Testis (tissue), 3 donors: ENCODE measurements around the gene AGAP1. TPM values are rescaled to one million over a fixed set of nuclear protein-coding genes. Genes with fewer than 3 reads are reported as not detected.

Experiments
- DNase-seq: peaks from one replicate; pipeline ENCODE4 v3.0.0-alpha.2; 2019
- H3K27ac ChIP-seq, 2 donors: fragments of 200-600 bp; sonication (generic); one replicate each; pipeline ENCODE4 v1.5.1; 2019
- H3K27me3 ChIP-seq: fragments of 200-600 bp; sonication (generic); one replicate; pipeline ENCODE4 v1.5.1; 2019
- H3K36me3 ChIP-seq: fragments of 200-600 bp; sonication (generic); one replicate; pipeline ENCODE4 v1.5.1; 2017; ENCODE audit warnings: low read depth; ENCODE audit errors: missing control alignments
- H3K4me1 ChIP-seq: fragments of 200-600 bp; sonication (generic); one replicate; pipeline ENCODE4 v1.5.1; 2019
- H3K4me3 ChIP-seq, 2 donors: fragments of 200-600 bp; sonication (generic); one replicate each; pipeline ENCODE4 v1.5.1; 2017 to 2019
- H3K9me3 ChIP-seq: fragments of 200-600 bp; sonication (generic); one replicate; pipeline ENCODE4 v1.5.1; 2017
- CTCF ChIP-seq, 3 experiments: fragments of 450-650 bp in 2 of 3; fragments of 200-600 bp in 1 of 3; sonication (generic) in 1 of 3; IDR thresholded peaks; one replicate each; pipeline ENCODE4 v1.5.1; 2016 to 2019; ENCODE audit warnings: antibody characterized with exemption in 3 of 3, mild to moderate bottlenecking in 2 of 3, moderate library complexity in 1 of 3
- POLR2A ChIP-seq: fragments of 450-650 bp; IDR thresholded peaks from one replicate; pipeline ENCODE4 v1.6.1; 2017; ENCODE audit warnings: antibody characterized with exemption, mild to moderate bottlenecking, moderate library complexity
- WGBS, 2 donors: methylation state at CpG; one replicate each; pipeline ENCODE4 v1.1.5; 2018; 5-methylcytosine and 5-hydroxymethylcytosine counted together
- intact Hi-C: fragments of 100-400 bp; cut with DNase I; formaldehyde crosslinking; loops from one replicate; pipeline ENCODE4 v1.15.1; 2023; ENCODE audit warnings: low total_unique reads
- polyA plus RNA-seq: library from polyadenylated mRNA; stranded (reverse); fragments of 350-450 nt; fragmentation: Illumina TruSeq; extraction: RNeasy Lipid Tissue Mini Kit (QIAGEN cat#74804); gene quantifications from one replicate; pipeline ENCODE4 v1.2.3, GENCODE V29; 2014; ENCODE audit warnings: low read depth, low replicate concordance; ENCODE audit not compliant: insufficient read depth
- total RNA-seq, 2 donors: library from RNA; depleted of rRNA; stranded (reverse); fragments of >200 nt; gene quantifications; one replicate each; pipeline ENCODE4 v1.2.3, GENCODE V29; 2016

Gene AGAP1
- total and polyA plus RNA-seq, 3 donors from 2014 or later = 21.4 to 45.5 (median 40.7) TPM

GRCh38 chr2:235582081-235582686, 88.3 kb downstream of the AGAP1 start:
- H3K9me3 ChIP-seq = no peaks in the 10 kb centered on the region
- H3K36me3 ChIP-seq = no peaks in the 10 kb centered on the region
- no peak overlapping the region for H3K4me3 ChIP-seq
- intact Hi-C loops = loop anchor here (10.0 kb wide), 1 partner anchor 447 kb away; no protein-coding TSS in a partner anchor
- no peak for TF ChIP-seq POLR2A
- no peak for TF ChIP-seq CTCF (IDR thresholded peaks at IDR 0.05)
- no peaks in the 10 kb centered on the region for H3K27me3 ChIP-seq
- no peak overlapping the region for H3K27ac ChIP-seq
- 80 to 84% methylated on average over 9 of the region's 9 CpGs for WGBS, 2 donors
- H3K4me1 ChIP-seq = peaks cover 8% of the 10 kb centered on the region
- DNase-seq = no peak

GRCh38 chr2:235582729-235583128, 88.9 kb downstream of the AGAP1 start:
- Histone ChIP-seq H3K36me3 (no peaks in the 10 kb centered on the region), H3K9me3 (no peaks in the 10 kb centered on the region), H3K27me3 (no peaks in the 10 kb centered on the region), H3K4me1 (peaks cover 4% of the 10 kb centered on the region), H3K4me3 (no peak overlapping the region), H3K27ac (no peak overlapping the region)
- WGBS, 2 donors = 57 to 64% methylated on average over 7 of the region's 7 CpGs
- intact Hi-C loops = loop anchor here (10.0 kb wide), 1 partner anchor 448 kb away; no protein-coding TSS in a partner anchor
- no peak for DNase-seq
- TF ChIP-seq POLR2A (no peak), CTCF (IDR thresholded peaks at IDR 0.05) (no peak)

- TF ChIP-seq CTCF (IDR thresholded peaks at IDR 0.05) (no peak), POLR2A (no peak)
- no peak overlapping the region for H3K27ac ChIP-seq
- peaks cover 4% of the 10 kb centered on the region for H3K4me1 ChIP-seq
- H3K36me3 ChIP-seq = no peaks in the 10 kb centered on the region
- H3K9me3 ChIP-seq = no peaks in the 10 kb centered on the region
- no peak overlapping the region for H3K4me3 ChIP-seq
- intact Hi-C loops = loop anchor here (10.0 kb wide), 1 partner anchor 448 kb away; no protein-coding TSS in a partner anchor
- no peaks in the 10 kb centered on the region for H3K27me3 ChIP-seq
- 77 to 83% methylated on average over 6 of the region's 6 CpGs for WGBS, 2 donors
- no peak for DNase-seq
Observed at GRCh38 chr2:235583144-235583543, 89.3 kb downstream of the AGAP1 start.

- Histone ChIP-seq H3K27ac (no peak overlapping the region), H3K4me3 (no peak overlapping the region), H3K36me3 (no peaks in the 10 kb centered on the region), H3K27me3 (no peaks in the 10 kb centered on the region), H3K4me1 (peaks cover 4% of the 10 kb centered on the region), H3K9me3 (no peaks in the 10 kb centered on the region)
- no peak for DNase-seq
- WGBS, 2 donors = 84 to 90% methylated on average over 8 of the region's 8 CpGs
- TF ChIP-seq POLR2A (no peak), CTCF (IDR thresholded peaks at IDR 0.05) (no peak)
- intact Hi-C loops = loop anchor here (10.0 kb wide), 1 partner anchor 449 kb away; no protein-coding TSS in a partner anchor
Observed at GRCh38 chr2:235583925-235584637, 90.2 kb downstream of the AGAP1 start.
